NCI-H446 (cell line): ENCODE data around the gene ARHGEF4.
"Not testable (repeated sequence)": the region's sequence is repeated elsewhere in the genome, so short reads cannot be mapped to it uniquely, and the experiment has no call there.

Experiments
- DNase-seq, 2 experiments: peaks; one replicate each; lab custom pipeline; 2025; lab: John Stamatoyannopoulos, UW

The ARHGEF4 gene

GRCh38 chr2:131049150-131049718 is 212.5 kb downstream of the ARHGEF4 start:
- DNase-seq = no peak

DNA sequence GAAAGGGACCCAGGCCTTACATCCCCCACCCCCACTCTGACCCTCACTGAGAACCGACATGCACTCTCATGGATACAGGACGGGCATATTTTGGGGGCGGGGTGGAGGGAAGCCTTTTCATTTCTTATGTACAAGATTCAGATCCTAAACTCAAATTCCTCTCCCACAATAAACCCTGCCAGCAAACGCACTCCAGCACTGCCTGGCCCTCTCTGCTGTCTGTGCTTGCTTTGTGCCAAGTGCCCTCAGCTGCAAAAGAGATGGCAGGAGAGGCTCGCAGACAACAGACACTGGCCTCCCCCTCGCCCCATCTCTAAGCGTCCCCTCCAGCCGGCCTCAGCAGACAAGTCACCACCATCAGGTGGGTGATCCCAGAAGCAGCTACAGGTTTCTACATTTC is 214.2 kb downstream of the ARHGEF4 start:
- DNase-seq = no peak

DNA sequence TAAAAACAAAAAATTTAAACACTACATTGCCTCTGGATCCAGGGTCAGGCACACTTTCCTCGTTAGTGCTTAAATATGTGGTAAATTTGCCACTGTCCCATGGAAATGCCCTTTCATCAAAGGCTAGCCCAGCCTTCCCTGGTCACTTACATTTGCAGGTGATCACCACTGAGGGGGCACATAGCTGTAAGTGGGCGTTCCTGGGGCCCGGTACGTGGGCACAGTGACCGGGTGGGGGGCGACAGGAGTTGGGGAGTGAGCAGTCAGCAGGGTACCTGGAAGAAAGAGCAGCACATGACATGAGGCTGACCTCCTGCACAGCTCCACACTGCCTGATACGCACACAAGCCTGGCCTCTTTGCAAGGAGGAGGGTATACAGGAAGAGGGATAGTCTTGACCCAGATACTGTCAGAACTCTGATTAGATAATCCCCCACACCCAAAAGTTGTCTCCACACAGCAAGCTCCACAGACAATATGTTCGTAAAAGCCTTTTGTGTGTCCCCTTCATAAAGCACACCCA is 216.1 kb downstream of the ARHGEF4 start:
- DNase-seq = no peak

DNA sequence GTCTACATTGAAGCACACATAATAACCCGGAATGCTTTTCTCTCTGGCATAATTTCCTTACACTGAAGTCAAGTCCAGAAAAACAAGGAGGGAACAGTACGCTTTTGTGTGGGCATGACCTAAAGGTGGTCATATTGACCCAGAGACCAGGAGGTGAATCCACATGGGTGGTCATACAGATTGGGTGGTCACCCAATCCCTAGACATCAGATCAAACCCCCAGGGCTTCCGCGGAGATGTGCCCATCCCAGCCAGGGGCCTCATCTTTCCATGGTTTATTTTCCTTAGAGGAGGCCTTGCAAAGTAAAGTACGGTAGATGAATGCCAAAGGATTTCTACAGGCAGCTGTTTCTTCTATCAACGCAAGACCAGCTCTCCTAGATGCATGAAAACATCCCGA is 217.8 kb downstream of the ARHGEF4 start:
- no peak for DNase-seq

DNA sequence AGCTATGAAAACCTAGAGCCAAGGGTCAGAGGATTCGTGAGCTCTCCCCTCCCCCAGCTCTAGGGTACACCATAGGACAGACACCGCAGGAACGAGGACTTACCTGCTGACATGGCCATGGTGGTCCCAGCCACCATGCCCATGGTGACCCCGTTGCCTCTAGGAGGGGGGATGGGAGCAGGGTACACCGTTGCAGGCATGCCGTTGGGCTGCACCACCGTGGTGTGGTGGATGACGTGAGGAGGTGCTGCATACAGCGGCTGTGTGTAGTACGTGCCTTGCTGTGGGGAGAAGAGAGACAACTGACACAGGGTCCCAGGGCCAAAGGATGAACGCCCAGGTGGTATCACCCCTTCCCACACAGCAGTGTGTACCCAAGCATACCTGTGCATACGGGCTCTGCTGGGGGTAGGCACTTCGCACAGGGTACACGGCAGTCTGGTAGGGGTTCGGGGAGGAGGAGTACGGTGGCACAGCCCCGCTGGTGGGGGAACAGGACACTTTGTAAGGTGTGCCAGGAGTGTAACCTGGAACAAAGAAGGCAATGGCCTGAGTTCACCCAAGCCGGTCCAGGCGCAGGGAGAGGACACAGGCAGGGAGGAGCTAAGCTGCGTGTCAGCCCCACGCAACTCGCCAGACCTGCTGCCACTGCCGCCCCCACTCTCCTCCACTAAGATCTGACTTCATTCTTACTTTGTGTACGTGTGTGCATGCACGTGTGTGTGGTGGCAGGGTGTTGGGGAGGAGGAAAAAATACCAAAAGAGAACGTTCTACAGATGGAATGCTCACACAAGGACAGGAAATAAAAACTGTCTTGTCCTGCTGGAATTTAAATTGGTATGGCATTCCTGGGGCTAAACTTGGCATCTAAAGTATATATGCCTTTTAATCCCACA is 218.7 kb downstream of the ARHGEF4 start:
- no peak for DNase-seq

DNA sequence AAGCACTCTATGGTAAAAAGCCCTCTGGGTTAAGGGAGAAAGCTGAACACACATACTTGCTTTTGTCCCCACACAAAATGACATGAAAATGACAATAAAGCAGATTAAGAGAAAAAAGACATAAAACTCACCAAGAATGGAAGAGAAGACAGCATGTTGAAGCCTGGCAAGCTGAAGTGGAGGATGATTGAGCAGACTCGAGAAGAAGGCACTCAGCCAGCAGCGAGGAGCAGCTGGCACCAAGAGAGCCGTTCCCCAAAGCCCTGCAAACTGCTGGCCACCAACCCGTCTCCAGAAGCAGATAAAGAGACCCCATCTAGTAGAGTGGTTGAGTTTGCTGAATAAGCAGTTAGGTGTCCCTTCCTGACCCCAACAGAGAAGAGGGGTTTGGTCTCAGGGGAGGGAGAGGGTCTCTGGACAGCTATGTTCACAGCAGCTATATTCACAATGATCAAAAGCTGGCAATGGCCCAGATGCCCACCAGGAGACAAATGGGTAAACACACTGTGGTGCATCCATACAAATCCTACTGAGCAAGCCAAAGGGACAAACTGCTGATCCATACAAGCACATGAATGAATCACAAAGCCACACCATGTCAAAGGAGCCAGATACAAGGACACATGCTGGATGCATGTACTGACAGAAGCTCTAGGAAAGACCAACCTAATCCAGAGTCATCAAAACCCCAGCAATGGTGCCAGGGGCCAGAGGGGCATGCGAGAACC is 219.7 kb downstream of the ARHGEF4 start:
- DNase-seq = peak; percentile 47 to 70

DNA sequence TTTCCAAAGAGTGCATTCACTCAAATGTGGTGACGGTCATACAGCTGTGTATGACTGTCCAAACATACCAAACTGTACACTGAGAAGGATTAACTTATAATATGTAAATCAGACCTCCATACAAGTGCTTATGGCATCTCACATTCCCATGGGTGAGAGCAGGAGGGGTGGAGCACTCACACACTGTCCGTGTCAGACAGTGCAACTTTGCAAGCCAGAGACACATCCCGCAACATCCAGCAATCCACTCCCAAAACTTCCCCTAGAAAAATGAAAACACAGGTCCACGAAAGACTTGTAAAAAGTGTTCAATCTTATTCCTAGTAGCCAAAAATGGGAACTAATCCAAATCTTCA is 220.2 kb downstream of the ARHGEF4 start:
- DNase-seq = no peak

DNA sequence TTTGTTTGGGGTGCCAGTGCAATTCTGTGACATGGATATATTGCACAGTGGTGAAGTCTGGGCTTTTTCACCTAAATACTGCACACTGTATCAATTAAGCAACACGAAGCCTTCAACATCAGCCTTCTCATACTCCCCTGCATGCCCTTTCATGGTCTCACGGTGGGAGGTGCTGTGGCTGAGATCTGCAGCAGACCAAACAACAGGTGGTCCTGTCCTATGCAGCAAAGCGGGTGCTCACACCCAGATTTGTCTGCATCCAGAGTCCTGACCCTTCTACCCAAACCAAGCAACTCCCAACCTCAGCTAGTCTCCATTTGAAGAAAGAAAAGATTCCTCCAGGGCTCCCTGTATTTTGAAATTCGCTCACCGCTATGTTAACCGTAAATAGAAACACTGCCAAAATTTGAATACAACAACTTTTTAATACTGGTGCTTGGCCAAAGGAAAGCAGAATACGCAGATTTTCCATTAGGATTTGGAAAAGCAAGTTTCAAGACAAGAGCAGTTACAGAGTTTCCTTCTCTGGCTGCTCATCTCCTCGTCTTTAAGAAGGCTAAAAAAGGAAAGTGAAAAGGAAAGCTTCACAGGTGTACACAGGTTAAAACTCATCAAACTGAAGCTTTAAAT is 221.6 kb downstream of the ARHGEF4 start:
- no peak for DNase-seq

GRCh38 chr2:131058920-131059319 is 222.2 kb downstream of the ARHGEF4 start:
- DNase-seq = no peak

DNA sequence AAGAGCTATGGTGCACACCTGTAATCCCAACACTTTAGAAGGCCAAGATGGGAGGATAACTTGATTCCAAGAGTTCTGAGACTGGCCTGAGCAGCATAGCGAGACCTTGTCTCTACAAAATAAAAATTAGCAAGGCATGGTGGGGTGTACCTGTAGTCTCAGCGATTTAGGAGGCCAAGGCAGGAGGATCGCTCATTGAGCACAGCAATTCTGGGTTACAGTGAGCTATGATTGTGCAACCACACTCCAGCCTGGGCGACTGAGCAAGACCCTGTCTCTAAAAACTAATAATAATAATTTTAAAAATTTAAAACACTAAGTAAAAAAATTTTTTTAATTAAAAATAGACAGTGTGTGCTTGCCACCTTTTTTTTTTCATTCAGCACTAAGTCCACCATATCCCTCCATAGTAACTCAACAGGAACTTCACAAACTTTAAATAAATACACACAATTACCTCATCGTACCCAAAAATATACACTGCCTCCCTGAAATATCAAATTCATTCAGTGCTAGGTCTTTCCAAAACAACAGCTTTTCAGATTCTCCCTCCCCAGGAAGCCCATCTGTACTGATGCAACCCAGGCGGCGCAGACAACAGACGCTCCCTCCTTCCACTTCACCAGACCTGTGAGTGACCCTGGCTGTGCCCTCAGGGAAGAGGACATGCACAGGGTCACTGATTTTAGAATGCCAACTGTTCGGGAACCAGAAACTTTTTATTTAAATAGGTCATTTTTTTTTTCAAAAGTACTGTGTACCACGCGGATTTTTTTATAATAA is 227.0 kb downstream of the ARHGEF4 start:
- DNase-seq = no peak

GRCh38 chr2:131064589-131065512 is 228.1 kb downstream of the ARHGEF4 start:
- no peak for DNase-seq

DNA sequence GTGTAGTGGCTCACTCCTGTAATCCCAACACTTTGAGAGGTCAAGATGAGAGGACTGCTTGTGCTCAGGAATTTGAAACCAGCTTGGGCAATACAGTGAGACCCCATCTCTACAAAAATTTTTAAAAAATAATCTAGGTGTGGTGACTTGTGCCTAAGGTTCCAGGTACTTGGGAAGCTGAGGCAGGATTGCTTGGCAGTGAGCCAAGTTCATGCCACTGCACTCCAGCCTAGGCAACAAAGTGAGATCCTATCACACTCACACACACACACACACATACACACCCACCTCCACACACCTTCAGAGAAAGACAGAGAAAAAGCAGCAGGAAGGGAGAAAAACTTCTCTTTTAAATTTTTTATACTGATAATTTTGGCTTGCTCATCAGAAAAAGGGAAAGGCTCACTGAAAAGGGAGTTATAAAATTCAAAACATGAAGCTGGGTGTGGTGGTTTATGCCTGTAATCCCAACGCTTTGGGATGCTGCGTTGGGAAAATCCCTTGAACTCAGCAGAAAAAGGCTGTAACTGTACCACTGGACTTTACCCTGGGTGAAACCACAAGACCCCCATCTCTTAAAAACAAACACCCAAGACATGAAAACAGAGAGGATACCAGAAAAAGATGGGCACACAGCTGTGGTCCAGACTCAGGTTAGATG is 230.9 kb downstream of the ARHGEF4 start:
- no peak for DNase-seq

GRCh38 chr2:131068172-131068571 is 231.5 kb downstream of the ARHGEF4 start:
- not testable (repeated sequence) for DNase-seq

DNA sequence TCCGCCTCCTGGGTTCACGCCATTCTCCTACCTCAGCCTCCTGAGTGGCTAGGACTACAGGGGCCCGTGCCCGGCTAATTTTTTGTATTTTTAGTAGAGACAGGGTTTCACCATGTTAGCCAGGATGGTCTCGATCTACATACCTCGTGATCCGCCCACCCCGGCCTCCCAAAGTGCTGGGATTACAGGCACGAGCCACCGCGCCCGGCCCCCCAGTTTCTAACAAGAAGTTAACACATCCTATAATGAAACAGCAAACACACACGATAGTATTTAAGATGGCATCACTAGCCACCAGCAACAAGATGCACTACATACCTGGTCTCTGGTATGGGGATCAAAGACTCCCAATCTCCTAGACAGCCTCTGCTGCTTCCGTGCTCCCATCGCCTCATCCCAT is 238.9 kb downstream of the ARHGEF4 start:
- DNase-seq = not testable (repeated sequence)

DNA sequence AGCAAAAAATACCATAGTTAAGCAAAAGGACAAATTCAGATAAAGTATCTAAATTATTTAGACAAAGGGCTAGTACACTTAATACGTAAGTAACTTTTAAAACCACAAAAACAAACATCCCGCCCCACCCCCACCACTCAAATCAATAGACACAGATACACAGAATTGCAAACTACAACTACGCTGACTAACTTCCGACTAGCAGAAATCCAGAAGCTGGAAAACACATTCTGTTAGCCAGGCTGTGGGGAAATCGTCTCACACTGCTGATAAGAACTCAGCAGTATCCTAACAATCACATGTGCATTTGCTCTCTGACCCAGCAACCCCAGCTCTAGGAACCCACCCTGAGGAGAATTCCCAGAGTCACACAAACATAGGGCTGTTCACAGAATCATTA is 240.0 kb downstream of the ARHGEF4 start:
- no peak for DNase-seq

DNA sequence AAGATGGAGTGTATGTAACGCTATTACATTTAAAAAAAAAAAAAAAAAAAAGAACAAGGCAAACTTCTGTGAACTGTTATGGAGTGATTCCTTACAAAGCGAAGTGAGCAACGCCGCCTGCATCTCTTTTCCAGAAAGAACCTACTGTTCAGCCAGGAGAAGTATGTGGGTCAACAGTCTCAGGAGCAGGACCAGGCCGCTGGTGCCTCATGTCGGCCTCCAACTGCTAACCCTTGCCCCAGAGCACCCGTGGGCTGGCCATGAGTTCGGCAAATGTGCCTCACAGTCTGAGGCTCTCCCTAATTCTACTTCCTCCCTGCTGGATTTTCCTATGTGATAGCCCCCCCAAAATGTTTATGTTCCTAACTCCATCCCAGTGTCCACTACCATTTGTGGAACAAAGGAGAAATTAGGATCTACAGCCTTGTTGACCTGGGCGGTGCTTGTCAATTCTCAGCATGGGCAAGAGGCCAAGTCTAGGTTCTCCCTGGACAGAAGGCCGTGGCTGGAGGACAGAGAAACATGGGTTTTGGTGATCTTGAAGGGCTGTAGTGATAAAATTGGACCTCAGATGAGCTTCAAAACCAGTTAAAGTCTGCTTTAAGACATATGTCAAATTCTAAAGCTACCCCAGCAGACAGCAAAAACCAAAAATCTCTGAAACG is 240.6 kb downstream of the ARHGEF4 start:
- no peak for DNase-seq

DNA sequence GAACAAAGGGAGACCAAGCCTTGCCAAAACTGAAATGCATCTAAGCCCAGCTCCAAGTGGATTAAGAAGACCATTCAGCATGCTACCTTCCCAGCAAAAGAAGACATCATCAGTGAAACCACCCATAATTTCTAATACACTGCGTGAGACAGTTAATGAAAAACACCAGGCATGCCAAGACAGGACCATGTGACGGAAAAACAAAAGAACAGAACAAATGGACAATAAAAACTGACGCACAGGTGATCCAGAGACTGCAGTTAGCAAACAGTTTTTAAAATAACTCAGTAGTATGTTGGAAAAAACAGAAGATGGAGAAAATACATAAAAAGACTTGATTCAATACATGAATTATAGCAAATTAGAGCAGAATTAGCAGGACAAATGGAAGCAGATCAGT is 241.3 kb downstream of the ARHGEF4 start:
- no peak for DNase-seq

DNA sequence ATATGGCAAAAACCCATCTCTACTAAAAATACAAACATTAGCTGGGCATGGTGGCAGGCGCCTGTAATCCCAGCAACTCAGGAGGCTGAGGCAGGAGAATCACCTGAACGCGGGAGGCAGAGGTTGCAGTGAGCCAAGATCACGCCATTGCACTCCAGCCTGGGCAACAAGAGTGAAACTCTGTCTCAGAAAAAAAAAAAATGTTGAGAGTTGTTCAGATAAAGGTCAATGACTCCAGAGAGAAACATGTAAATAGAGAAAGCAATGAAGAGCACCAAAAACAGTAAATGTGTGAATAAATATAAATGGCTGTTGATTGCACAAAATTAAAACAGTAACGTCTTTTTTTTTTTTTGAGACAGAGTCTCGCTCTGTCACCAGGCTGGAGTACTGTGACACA is 243.2 kb downstream of the ARHGEF4 start:
- not testable (repeated sequence) for DNase-seq

GRCh38 chr2:131081190-131081589 is 244.5 kb downstream of the ARHGEF4 start:
- no peak for DNase-seq
